GM23338 (cell line): Measurements from ENCODE around the gene BAHCC1. TPM values are rescaled to one million over a fixed set of nuclear protein-coding genes. Genes with fewer than 3 reads are reported as not detected.

Experiments
- ATAC-seq: fragments of 200-7000 bp; cut with Tn5 transposase; 3 replicates; pipeline ENCODE4 v1.9.1; 2020
- DNase-seq: peaks from one replicate; pipeline ENCODE4 v3.0.0-alpha.2; 2015; ENCODE audit warnings: low spot score
- H2AFZ ChIP-seq: fragments of 200-600 bp; sonication (generic); 2 replicates; pipeline ENCODE4 v1.8.0; 2016; ENCODE audit warnings: antibody characterized with exemption, mild to moderate bottlenecking, moderate library complexity
- H3F3A ChIP-seq: fragments of 200-600 bp; sonication (generic); replicated peaks from 2 replicates; pipeline ENCODE4 v1.8.0; 2017; ENCODE audit warnings: antibody characterized with exemption, mixed run types, low read depth
- H3K27ac ChIP-seq: fragments of 200-600 bp; sonication (generic); 2 replicates; pipeline ENCODE4 v1.6.1; 2016; ENCODE audit warnings: low read depth
- H3K27me3 ChIP-seq: fragments of 200-600 bp; sonication (generic); 2 replicates; pipeline ENCODE4 v1.8.0; 2016; ENCODE audit warnings: mild to moderate bottlenecking, mixed run types, moderate library complexity; ENCODE audit not compliant: insufficient read depth
- H3K36me3 ChIP-seq: fragments of 200-600 bp; sonication (generic); 2 replicates; pipeline ENCODE4 v1.8.0; 2016; ENCODE audit warnings: mild to moderate bottlenecking; ENCODE audit not compliant: insufficient read depth
- H3K4me1 ChIP-seq: fragments of 200-600 bp; sonication (generic); 2 replicates; pipeline ENCODE4 v1.8.0; 2016; ENCODE audit warnings: mild to moderate bottlenecking, moderate library complexity; ENCODE audit not compliant: insufficient read depth
- H3K4me2 ChIP-seq: fragments of 200-600 bp; sonication (generic); 2 replicates; pipeline ENCODE4 v1.7.1; 2017; ENCODE audit warnings: mixed run types
- H3K4me3 ChIP-seq: fragments of 200-600 bp; sonication (generic); 2 replicates; pipeline ENCODE4 v1.6.1; 2016; ENCODE audit warnings: mixed run types
- H3K79me2 ChIP-seq: fragments of 200-600 bp; sonication (generic); replicated peaks from 2 replicates; pipeline ENCODE4 v1.8.0; 2017; ENCODE audit warnings: mild to moderate bottlenecking; ENCODE audit not compliant: insufficient read depth
- H3K9me2 ChIP-seq: fragments of 200-600 bp; sonication (generic); 2 replicates; pipeline ENCODE4 v1.8.0; 2017; ENCODE audit not compliant: insufficient read depth
- H4K20me1 ChIP-seq: fragments of 200-600 bp; sonication (generic); replicated peaks from 2 replicates; pipeline ENCODE4 v1.8.0; 2017; ENCODE audit warnings: mild to moderate bottlenecking; ENCODE audit not compliant: insufficient read depth
- H3K27ac Mint-ChIP-seq: 2 replicates; pipeline ENCODE4 v1.8.0; 2020; ENCODE audit warnings: inconsistent platforms, mild to moderate bottlenecking, moderate library complexity, mixed read lengths
- H3K27me3 Mint-ChIP-seq: 3 replicates; pipeline ENCODE4 v1.8.0; 2022; ENCODE audit warnings: low read depth, mild to moderate bottlenecking, moderate library complexity, mixed read lengths, inconsistent platforms; ENCODE audit not compliant: insufficient read depth, poor library complexity
- H3K36me3 Mint-ChIP-seq: 3 replicates; pipeline ENCODE4 v1.8.0; 2021; ENCODE audit warnings: low read depth, mild to moderate bottlenecking, inconsistent platforms, moderate library complexity, mixed read lengths
- H3K4me1 Mint-ChIP-seq: 3 replicates; pipeline ENCODE4 v1.8.0; 2020; ENCODE audit warnings: mild to moderate bottlenecking, inconsistent platforms, mixed read lengths
- H3K4me3 Mint-ChIP-seq: 3 replicates; pipeline ENCODE4 v1.8.0; 2021; ENCODE audit warnings: moderate library complexity, mild to moderate bottlenecking, inconsistent platforms, mixed read lengths
- H3K9me3 Mint-ChIP-seq: 3 replicates; pipeline ENCODE4 v1.8.0; 2020; ENCODE audit warnings: moderate library complexity, mild to moderate bottlenecking, inconsistent platforms, mixed read lengths
- CREB1 ChIP-seq: fragments of 250-450 bp; sonication (Bioruptor Pico); IDR thresholded peaks from 2 replicates; pipeline ENCODE4 v1.5.0; 2020; ENCODE audit warnings: low read depth, mild to moderate bottlenecking, moderate library complexity
- ETS1 ChIP-seq: IDR thresholded peaks from 2 replicates; pipeline ENCODE4 v1.6.1; 2016; ENCODE audit warnings: antibody characterized with exemption
- EZH2 ChIP-seq: fragments of 200-600 bp; sonication (generic); IDR thresholded peaks from one replicate; pipeline ENCODE4 v1.8.0; 2017; ENCODE audit warnings: antibody characterized with exemption, mild to moderate bottlenecking, low read depth; ENCODE audit not compliant: unreplicated experiment
- EZH2phosphoT487 ChIP-seq: fragments of 200-600 bp; sonication (generic); IDR thresholded peaks from one replicate; pipeline ENCODE4 v1.8.1; 2018; ENCODE audit warnings: antibody characterized with exemption; ENCODE audit not compliant: unreplicated experiment
- JUNB ChIP-seq: IDR thresholded peaks from one replicate; pipeline ENCODE4 v1.6.1; 2016; ENCODE audit warnings: antibody characterized with exemption; ENCODE audit not compliant: unreplicated experiment
- NANOG ChIP-seq: IDR thresholded peaks from 2 replicates; pipeline ENCODE4 v1.6.1; 2016; ENCODE audit warnings: antibody characterized with exemption, borderline replicate concordance
- POLR2AphosphoS5 ChIP-seq: IDR thresholded peaks from 2 replicates; pipeline ENCODE4 v1.6.1; 2016; ENCODE audit warnings: antibody characterized with exemption, low read depth
- REST ChIP-seq: IDR thresholded peaks from one replicate; pipeline ENCODE4 v1.6.1; 2018; ENCODE audit warnings: antibody characterized with exemption; ENCODE audit not compliant: unreplicated experiment
- ZNF114 ChIP-seq: fragments of 250-450 bp; sonication (Bioruptor Pico); IDR thresholded peaks from 2 replicates; pipeline ENCODE4 v1.5.0; 2020; ENCODE audit warnings: mild to moderate bottlenecking, moderate library complexity
- ZNF462 ChIP-seq: fragments of 250-450 bp; sonication (Bioruptor Pico); IDR thresholded peaks from 2 replicates; pipeline ENCODE4 v1.5.0; 2020; ENCODE audit warnings: mild to moderate bottlenecking, moderate library complexity
- polyA plus RNA-seq: library from polyadenylated mRNA; unstranded; fragments of >200 nt; fragmentation: Nextera tagmentation; extraction: Ambion mirVana; gene quantifications from 2 replicates; pipeline ENCODE4 v1.2.1, GENCODE V29; 2016
- total RNA-seq: library from RNA; depleted of rRNA; stranded (reverse); fragments of >200 nt; shearing (Covaris generic); gene quantifications from 2 replicates; pipeline ENCODE4 v1.2.3, GENCODE V29; 2014

Gene BAHCC1
- total and polyA plus RNA-seq, 2 experiments from 2014 or later, result 0.24 to 1.1 TPM

- Mint-ChIP-seq H3K4me3 (peak overlapping the region; percentile 66), H3K36me3 (no peaks in the 10 kb centered on the region), H3K27me3 (peaks cover 70% of the 10 kb centered on the region), H3K4me1 (peaks cover 23% of the 10 kb centered on the region), H3K27ac (no peak overlapping the region), H3K9me3 (no peaks in the 10 kb centered on the region; the same call in 2 of the 3 replicates)
- Histone ChIP-seq H3K4me1 (peaks cover 28% of the 10 kb centered on the region), H3K36me3 (no peaks in the 10 kb centered on the region), H3K27me3 (peaks cover 69% of the 10 kb centered on the region), H3K27ac (no peak overlapping the region), H2AFZ (no peak overlapping the region), H3K4me2 (peak overlapping the region; percentile 93), H3F3A (peaks cover 22% of the 10 kb centered on the region), H4K20me1 (peaks cover 5% of the 10 kb centered on the region; the same call in 1 of the 2 replicates), H3K9me2 (no peaks in the 10 kb centered on the region), H3K79me2 (peaks cover 5% of the 10 kb centered on the region), H3K4me3 (peak overlapping the region; percentile 75)
- DNase-seq, result no peak
- peak; percentile 0 for ATAC-seq
- TF ChIP-seq REST (no peak), EZH2 (peak; percentile 28)
Observed at GRCh38 chr17:81346908-81347349, 48.3 kb upstream of the BAHCC1 start.

- no peak overlapping the region for H3K27ac Mint-ChIP-seq
- H3K27me3 ChIP-seq, result peaks cover 64% of the 10 kb centered on the region
- no peak for ATAC-seq
- no peak for TF ChIP-seq ZNF114
- TF ChIP-seq NANOG, result no peak
- no peak for TF ChIP-seq EZH2phosphoT487
- no peak for TF ChIP-seq ZNF462 (CRISPR knock-in tag)
- no peak for TF ChIP-seq CREB1 (CRISPR knock-in tag)
- no peak for TF ChIP-seq POLR2AphosphoS5
- no peak for TF ChIP-seq JUNB
- TF ChIP-seq ETS1, result no peak
- no peak for TF ChIP-seq EZH2
Observed at GRCh38 chr17:81347437-81347836, 47.8 kb upstream of the BAHCC1 start.

More at GRCh38 chr17:81347437-81347836, 47.8 kb upstream of the BAHCC1 start:
- no peak overlapping the region for H2AFZ ChIP-seq
- H3K27ac ChIP-seq, result no peak overlapping the region
- H3K36me3 Mint-ChIP-seq, result no peaks in the 10 kb centered on the region
- no peaks in the 10 kb centered on the region; the same call in 2 of the 3 replicates for H3K9me3 Mint-ChIP-seq
- no peaks in the 10 kb centered on the region for H3K36me3 ChIP-seq
- peak overlapping the region; percentile 75; the same call in 1 of the 2 replicates for H3K4me3 ChIP-seq
- no peak for DNase-seq
- peaks cover 22% of the 10 kb centered on the region for H3F3A ChIP-seq
- H3K27me3 Mint-ChIP-seq, result peaks cover 65% of the 10 kb centered on the region
- peaks cover 19% of the 10 kb centered on the region for H3K4me1 Mint-ChIP-seq
- peaks cover 5% of the 10 kb centered on the region; the same call in 1 of the 2 replicates for H4K20me1 ChIP-seq
- 0 out of 2 replicates have a peak overlapping the region, but pooled peaks have one; percentile 93 for H3K4me2 ChIP-seq
- peaks cover 23% of the 10 kb centered on the region for H3K4me1 ChIP-seq
- peaks cover 5% of the 10 kb centered on the region for H3K79me2 ChIP-seq
- no peak overlapping the region for H3K4me3 Mint-ChIP-seq
- H3K9me2 ChIP-seq, result no peaks in the 10 kb centered on the region
